Lower lobe of right lung (tissue), 2 donors: ENCODE data around the gene SPAG16. TPM values are rescaled to one million over a fixed set of nuclear protein-coding genes. Genes with fewer than 3 reads are reported as not detected.

Source experiments
- ATAC-seq, 2 donors: fragments of 200-7000 bp; cut with Tn5 transposase; one replicate each; pipeline ENCODE4 v1.9.1; 2020 to 2022; ENCODE audit warnings: mild to moderate bottlenecking in 2 of 2, moderate library complexity in 2 of 2
- DNase-seq: peaks from one replicate; pipeline ENCODE4 v3.0.0-alpha.2; 2020
- H3K27ac ChIP-seq: fragments of 200-600 bp; one replicate; pipeline ENCODE4 v1.8.0; 2022
- H3K27me3 ChIP-seq: fragments of 200-600 bp; one replicate; pipeline ENCODE4 v1.8.0; 2022; ENCODE audit warnings: low read depth
- H3K36me3 ChIP-seq: fragments of 200-600 bp; one replicate; pipeline ENCODE4 v1.8.0; 2022; ENCODE audit warnings: mild to moderate bottlenecking
- H3K4me1 ChIP-seq: fragments of 200-600 bp; one replicate; pipeline ENCODE4 v1.8.0; 2022
- H3K4me3 ChIP-seq: fragments of 200-600 bp; one replicate; pipeline ENCODE4 v1.8.0; 2022; ENCODE audit warnings: mild to moderate bottlenecking
- H3K9me3 ChIP-seq: fragments of 200-600 bp; one replicate; pipeline ENCODE4 v1.8.0; 2022
- CTCF ChIP-seq: fragments of 200-600 bp; IDR thresholded peaks from one replicate; pipeline ENCODE4 v1.8.0; 2022; ENCODE audit warnings: antibody characterized with exemption, mild to moderate bottlenecking
- intact Hi-C: fragments of 100-400 bp; cut with DNase I; formaldehyde crosslinking; loops from one replicate; pipeline ENCODE4 v1.11.0; 2022
- total RNA-seq: library from RNA; stranded (reverse); fragmentation: NEBNext Ultra II Directional; extraction: Animal tissue kit (Norgen Biotek cat#: 25700); gene quantifications from one replicate; pipeline ENCODE4 v1.2.1, GENCODE V29; 2021
- donor health status: DM: no; HTN: yes; CAD: no; lungs with severe emphysema.

The SPAG16 gene
- total RNA-seq, 1 donor from 2014 or later: 16.7 TPM

GRCh38 chr2:214103276-214104001 lies 819.2 kb downstream of the SPAG16 start:
- TF ChIP-seq CTCF: no peak
- ATAC-seq (peak; percentile 62 to 64), DNase-seq (no peak)
- Histone ChIP-seq H3K9me3 (no peaks in the 10 kb centered on the region), H3K27me3 (no peaks in the 10 kb centered on the region), H3K27ac (no peak overlapping the region), H3K36me3 (no peaks in the 10 kb centered on the region), H3K4me1 (no peaks in the 10 kb centered on the region), H3K4me3 (no peak overlapping the region)
- intact Hi-C loops: no loop called here

- intact Hi-C loops: no loop called here
- no peaks in the 10 kb centered on the region for H3K36me3 ChIP-seq
- no peaks in the 10 kb centered on the region for H3K9me3 ChIP-seq
- H3K4me1 ChIP-seq: no peaks in the 10 kb centered on the region
- no peak for TF ChIP-seq CTCF
- no peak overlapping the region for H3K27ac ChIP-seq
- ATAC-seq (peak in 1 of 2 donors; percentile 11), DNase-seq (no peak)
- no peaks in the 10 kb centered on the region for H3K27me3 ChIP-seq
- no peak overlapping the region for H3K4me3 ChIP-seq
Observed at GRCh38 chr2:214104219-214104618, 820.0 kb downstream of the SPAG16 start.

- H3K4me1 ChIP-seq: no peaks in the 10 kb centered on the region
- DNase-seq (no peak), ATAC-seq (no peak)
- no peaks in the 10 kb centered on the region for H3K9me3 ChIP-seq
- no peak overlapping the region for H3K4me3 ChIP-seq
- no peak for TF ChIP-seq CTCF
- H3K27me3 ChIP-seq: no peaks in the 10 kb centered on the region
- H3K36me3 ChIP-seq: no peaks in the 10 kb centered on the region
- H3K27ac ChIP-seq: no peak overlapping the region
- intact Hi-C loops: no loop called here
Observed at GRCh38 chr2:214104967-214105366, 820.7 kb downstream of the SPAG16 start.

GRCh38 chr2:214107726-214108125 lies 823.5 kb downstream of the SPAG16 start:
- H3K4me3 ChIP-seq: no peak overlapping the region
- H3K9me3 ChIP-seq: no peaks in the 10 kb centered on the region
- no peaks in the 10 kb centered on the region for H3K27me3 ChIP-seq
- no peak for DNase-seq
- no peak for ATAC-seq
- H3K27ac ChIP-seq: no peak overlapping the region
- intact Hi-C loops: no loop called here
- H3K4me1 ChIP-seq: no peaks in the 10 kb centered on the region
- no peak for TF ChIP-seq CTCF
- H3K36me3 ChIP-seq: no peaks in the 10 kb centered on the region

- H3K27me3 ChIP-seq: no peaks in the 10 kb centered on the region
- H3K36me3 ChIP-seq: no peaks in the 10 kb centered on the region
- no peak overlapping the region for H3K27ac ChIP-seq
- no peaks in the 10 kb centered on the region for H3K4me1 ChIP-seq
- intact Hi-C loops: no loop called here
- H3K9me3 ChIP-seq: no peaks in the 10 kb centered on the region
- no peak for TF ChIP-seq CTCF
- ATAC-seq (no peak), DNase-seq (no peak)
- H3K4me3 ChIP-seq: no peak overlapping the region
Observed at GRCh38 chr2:214108598-214108997, 824.3 kb downstream of the SPAG16 start.
